HG03378 (cell line): ENCODE measurements around the gene HMOX1.
"Not testable (repeated sequence)": the region's sequence is repeated elsewhere in the genome, so short reads cannot be mapped to it uniquely, and the experiment has no call there.

Experiments
- ATAC-seq: cut with Tn5 transposase; IDR thresholded peaks from one replicate; pipeline ENCODE4 v1.9.1; 2021; ENCODE audit warnings: mild to moderate bottlenecking, moderate library complexity; ENCODE audit not compliant: unreplicated experiment

HMOX1 gene

GRCh38 chr22:35378621-35379020 lies 2.3 kb upstream of the HMOX1 start:
- no peak for ATAC-seq

GRCh38 chr22:35379146-35379993 lies 1.5 kb upstream of the HMOX1 start:
- ATAC-seq, result no peak

- no peak for ATAC-seq
Measured at GRCh38 chr22:35380013-35380412, 883 bp upstream of the HMOX1 start.

GRCh38 chr22:35381424-35382009 lies 621 bp downstream of the HMOX1 start:
- no peak for ATAC-seq

GRCh38 chr22:35383679-35384071 lies 2.8 kb downstream of the HMOX1 start:
- ATAC-seq, result no peak

- no peak for ATAC-seq
Measured at GRCh38 chr22:35384527-35384926, 3.6 kb downstream of the HMOX1 start.

- no peak for ATAC-seq
Measured at GRCh38 chr22:35384975-35385588, 4.2 kb downstream of the HMOX1 start.

GRCh38 chr22:35386670-35387288 lies 5.9 kb downstream of the HMOX1 start:
- no peak for ATAC-seq

GRCh38 chr22:35390933-35391332 lies 10.0 kb downstream of the HMOX1 start:
- no peak for ATAC-seq

- no peak for ATAC-seq
Measured at GRCh38 chr22:35392357-35392756, 11.5 kb downstream of the HMOX1 start.

GRCh38 chr22:35393116-35394010 lies 12.5 kb downstream of the HMOX1 start:
- no peak for ATAC-seq

GRCh38 chr22:35394011-35394312 lies 13.1 kb downstream of the HMOX1 start:
- ATAC-seq, result no peak

GRCh38 chr22:35394810-35395563 lies 14.1 kb downstream of the HMOX1 start:
- no peak for ATAC-seq

GRCh38 chr22:35396622-35397021 lies 15.7 kb downstream of the HMOX1 start:
- ATAC-seq, result not testable (repeated sequence)

GRCh38 chr22:35397095-35397904 lies 16.4 kb downstream of the HMOX1 start:
- no peak for ATAC-seq

- ATAC-seq, result no peak
Measured at GRCh38 chr22:35398591-35398973, 17.7 kb downstream of the HMOX1 start.

- no peak for ATAC-seq
Measured at GRCh38 chr22:35399114-35399677, 18.3 kb downstream of the HMOX1 start.

- peak; percentile 86 for ATAC-seq
Measured at GRCh38 chr22:35399678-35400500, 19.0 kb downstream of the HMOX1 start, which contains the start of gene MCM5. MCM5 (plus strand) TSS chr22:35400140; CDS start chr22:35400439, 299 bp downstream.
